B cell (primary cell): ENCODE data around the gene SARM1. TPM values are rescaled to one million over a fixed set of nuclear protein-coding genes. Genes with fewer than 3 reads are reported as not detected.

ENCODE experiments used
- ATAC-seq: fragments of 200-7000 bp; cut with Tn5 transposase; one replicate; pipeline ENCODE4 v1.10.0; 2021; ENCODE audit warnings: low read depth, mild to moderate bottlenecking, moderate number of reproducible peaks, moderate library complexity
- CTCF ChIA-PET: fragments of 350-600 bp; sonication (Branson Sonifier 250); formaldehyde crosslinking; loops from one replicate; lab custom pipeline; 2021; ENCODE audit warnings: antibody characterized with exemption, inconsistent platforms; lab: Charles Lee
- POLR2A ChIA-PET: fragments of 350-600 bp; sonication (Branson Sonifier 250); formaldehyde crosslinking; loops from one replicate; lab custom pipeline; 2021; ENCODE audit warnings: antibody characterized with exemption; lab: Charles Lee
- DNase-seq: peaks from one replicate; pipeline ENCODE4 v3.0.0; 2013
- H2AFZ ChIP-seq: 2 replicates; pipeline ENCODE4 v1.6.1; 2012; ENCODE audit warnings: mild to moderate bottlenecking, low read depth, low read length; ENCODE audit not compliant: insufficient read depth, poor library complexity, severe bottlenecking
- H3K27ac ChIP-seq, 2 donors: 1 replicate in 1 of 2; 2 replicates in 1 of 2; pipeline ENCODE4 v1.5.1; 2012 to 2013; ENCODE audit warnings: low read length in 2 of 2, mild to moderate bottlenecking in 2 of 2, moderate library complexity in 1 of 2
- H3K27me3 ChIP-seq, 4 experiments: fragments of 200-600 bp in 1 of 4; sonication (generic) in 1 of 4; replicated peaks in 1 of 4; 1 replicate in 2 of 4; 2 replicates in 2 of 4; pipeline versions ENCODE4 v1.6.1 to v1.7.0; 2013 to 2016; ENCODE audit warnings: low read length in 3 of 4, mild to moderate bottlenecking in 2 of 4, mixed read lengths in 1 of 4, moderate library complexity in 1 of 4; ENCODE audit not compliant: insufficient read depth in 4 of 4, control insufficient read depth in 3 of 4; ENCODE audit errors: control extremely low read depth in 1 of 4
- H3K36me3 ChIP-seq, 2 experiments: replicated peaks in 1 of 2; 1 replicate in 1 of 2; 2 replicates in 1 of 2; pipeline versions ENCODE4 v1.6.1 to v1.7.1; 2013; ENCODE audit warnings: low read length in 1 of 2; ENCODE audit not compliant: insufficient read depth in 2 of 2, control insufficient read depth in 1 of 2; ENCODE audit errors: control extremely low read depth in 1 of 2, extremely low read depth in 1 of 2
- H3K4me1 ChIP-seq, 2 donors: fragments of 200-600 bp in 1 of 2; sonication (generic) in 1 of 2; 1 replicate in 1 of 2; 2 replicates in 1 of 2; pipeline versions ENCODE4 v1.5.1 to v1.6.1; 2013 to 2017; ENCODE audit warnings: low read length in 2 of 2; ENCODE audit not compliant: control insufficient read depth in 2 of 2, insufficient read depth in 2 of 2
- H3K4me2 ChIP-seq: replicated peaks from 2 replicates; pipeline ENCODE3; 2012; ENCODE audit warnings: mild to moderate bottlenecking, low read depth, low read length; ENCODE audit not compliant: poor library complexity, severe bottlenecking
- H3K4me3 ChIP-seq, 5 experiments: fragments of 200-600 bp in 1 of 5; sonication (generic) in 1 of 5; 1 replicate in 3 of 5; 2 replicates in 2 of 5; pipeline versions ENCODE4 v1.5.1 to v1.7.0; 2011 to 2016; ENCODE audit warnings: low read length in 4 of 5, mild to moderate bottlenecking in 4 of 5, low read depth in 2 of 5, control low read depth in 1 of 5, moderate library complexity in 1 of 5; ENCODE audit not compliant: insufficient read depth in 1 of 5; ENCODE audit errors: control extremely low read depth in 1 of 5, extremely low read depth in 1 of 5
- H3K79me2 ChIP-seq: fragments of 200-600 bp; sonication (generic); one replicate; pipeline ENCODE4 v1.6.0; 2016; ENCODE audit warnings: low read length; ENCODE audit not compliant: control insufficient read depth, insufficient read depth
- H3K9ac ChIP-seq: fragments of 200-600 bp; sonication (generic); 2 replicates; pipeline ENCODE4 v1.6.1; 2017; ENCODE audit warnings: mild to moderate bottlenecking, low read length, moderate library complexity
- H3K9me3 ChIP-seq, 3 donors: one replicate each; pipeline versions ENCODE4 v1.6.1 to v1.7.1; 2013; ENCODE audit warnings: low read length in 2 of 3; ENCODE audit not compliant: control insufficient read depth in 2 of 3, insufficient read depth in 1 of 3; ENCODE audit errors: control extremely low read depth in 1 of 3
- H4K20me1 ChIP-seq: 2 replicates; pipeline ENCODE4 v1.6.0; 2012; ENCODE audit warnings: mild to moderate bottlenecking, low read length; ENCODE audit not compliant: insufficient read depth, control insufficient read depth, poor library complexity, severe bottlenecking
- H3K27ac Mint-ChIP-seq: one replicate; pipeline ENCODE4 v1.8.0; 2021; ENCODE audit warnings: mixed read lengths
- H3K27me3 Mint-ChIP-seq: one replicate; pipeline ENCODE4 v1.8.0; 2021; ENCODE audit warnings: mixed read lengths
- H3K4me1 Mint-ChIP-seq: one replicate; pipeline ENCODE4 v1.8.0; 2021; ENCODE audit warnings: mixed read lengths
- H3K4me3 Mint-ChIP-seq: one replicate; pipeline ENCODE4 v1.8.0; 2021; ENCODE audit warnings: mixed read lengths
- H3K9me3 Mint-ChIP-seq: one replicate; pipeline ENCODE4 v1.8.0; 2022; ENCODE audit warnings: mixed read lengths; ENCODE audit not compliant: insufficient read depth
- CTCF ChIP-seq: fragments of 200-600 bp; IDR thresholded peaks from one replicate; pipeline ENCODE4 v1.8.0; 2022; ENCODE audit warnings: antibody characterized with exemption, mild to moderate bottlenecking
- EZH2 ChIP-seq: IDR thresholded peaks from 2 replicates; pipeline ENCODE4 v1.6.1; 2012; ENCODE audit warnings: borderline replicate concordance, low read depth, mild to moderate bottlenecking, moderate library complexity, low read length; ENCODE audit not compliant: insufficient read depth, poor library complexity, severe bottlenecking
- WGBS: methylation state at CpG from one replicate; pipeline ENCODE4 v1.1.5; 2013; ENCODE audit warnings: missing lambda C conversion rate; ENCODE audit not compliant: insufficient coverage; 5-methylcytosine and 5-hydroxymethylcytosine counted together
- intact Hi-C: fragments of 100-400 bp; cut with micrococcal nuclease; formaldehyde crosslinking; loops from one replicate; pipeline ENCODE4 v1.10.0; 2022
- polyA plus RNA-seq: library from polyadenylated mRNA; depleted of rRNA; stranded (reverse); fragments of >200 nt; gene quantifications from 2 replicates; pipeline ENCODE4 v1.2.3, GENCODE V29; 2012
- total RNA-seq, 2 donors: library from RNA; stranded (reverse); fragments of 120-200 nt in 1 of 2; gene quantifications; 1 replicate in 1 of 2; 2 replicates in 1 of 2; pipeline versions ENCODE4 v1.2.3 to v1.2.4, GENCODE V29; 2013 to 2022

The SARM1 gene
- total and polyA plus RNA-seq, 2 donors (not counting 1 experiment from before 2014, with no cell fraction given): 22.5 to 32.8 TPM

DNA sequence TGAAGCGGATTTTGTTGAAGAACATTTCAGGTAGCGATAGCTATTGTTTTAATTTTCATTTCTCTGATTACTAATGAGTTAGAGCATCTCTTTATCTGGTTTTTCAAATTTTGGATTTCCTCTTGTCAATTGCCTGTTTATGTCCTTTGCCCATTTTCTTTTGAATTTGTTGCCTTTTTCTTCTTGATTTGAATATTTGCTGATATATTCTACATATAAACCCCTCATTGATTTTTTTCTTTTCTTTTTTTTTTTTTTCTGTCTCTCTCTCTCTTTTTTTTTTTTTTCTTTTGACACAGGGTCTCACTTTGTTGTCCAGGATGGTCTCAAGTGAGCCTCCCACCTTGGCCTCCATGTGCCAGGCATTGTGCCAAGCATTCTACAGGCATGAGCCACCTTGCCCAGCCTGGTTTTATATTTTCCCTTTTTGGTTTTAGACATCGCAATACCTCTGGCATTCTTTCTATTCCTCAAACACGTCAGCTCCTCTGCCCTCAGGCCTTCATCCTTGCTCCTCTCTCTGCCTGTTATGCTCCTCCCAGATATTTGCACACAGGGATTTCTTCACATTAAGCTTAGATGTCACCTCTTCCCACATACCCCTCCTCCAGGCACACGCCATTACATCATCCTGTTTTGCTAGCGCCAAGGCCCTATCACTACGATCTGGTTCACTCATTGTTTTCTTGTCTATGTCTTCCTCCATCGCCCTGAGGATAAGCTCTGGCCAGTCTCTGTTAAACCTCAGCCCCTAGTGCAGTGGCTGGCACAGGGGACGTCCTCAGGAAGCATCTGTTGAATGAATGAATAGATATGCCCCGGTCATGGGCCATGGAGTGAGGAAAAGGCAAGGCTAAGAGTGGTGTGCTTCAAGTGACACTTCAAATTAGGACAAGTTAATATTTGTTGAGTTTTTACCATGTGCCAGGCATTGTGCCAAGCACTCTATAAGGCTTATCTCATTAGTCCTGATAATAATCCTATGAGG lies 8.6 kb downstream of the SARM1 start:
- Histone ChIP-seq H3K4me1 (peaks cover 11 to 14% of the 10 kb centered on the region in 2 donors), H3K27ac (no peak overlapping the region), H3K9ac (no peak overlapping the region), H3K4me2 (no peak overlapping the region), H3K79me2 (peaks cover 16% of the 10 kb centered on the region), H4K20me1 (peaks cover 14% of the 10 kb centered on the region), H3K27me3 (peaks cover 0 to 22% (median 2%) of the 10 kb centered on the region in 4 experiments), H3K4me3 (no peak overlapping the region), H3K36me3 (no peaks in the 10 kb centered on the region), H2AFZ (no peak overlapping the region), H3K9me3 (peaks cover 0 to 1% (median 0%) of the 10 kb centered on the region in 3 donors)
- TF ChIP-seq EZH2 (no peak), CTCF (no peak)
- 69% methylated on average over 8 of the region's 10 CpGs for WGBS
- peak overlapping the region; percentile 7 for H3K4me3 Mint-ChIP-seq
- intact Hi-C loops: no loop called here
- no peak for ATAC-seq
- ChIA-PET POLR2A (interaction anchor here (0.6 to 0.7 kb wide), 2 partner anchors 11 to 29 kb away, joined by 7 to 8 read pairs; no protein-coding TSS in a partner anchor), CTCF (no interaction called here)
- peaks cover 23% of the 10 kb centered on the region for H3K27me3 Mint-ChIP-seq
- no peak for DNase-seq
- no peak overlapping the region for H3K27ac Mint-ChIP-seq
- H3K4me1 Mint-ChIP-seq: peaks cover 21% of the 10 kb centered on the region
- H3K9me3 Mint-ChIP-seq: no peaks in the 10 kb centered on the region
